H1 (cell line): ENCODE results near the gene PCDHB14. TPM values are rescaled to one million over a fixed set of nuclear protein-coding genes. Genes with fewer than 3 reads are reported as not detected.
"Not testable (repeated sequence)": the region's sequence is repeated elsewhere in the genome, so short reads cannot be mapped to it uniquely, and the experiment has no call there.

Source experiments
- CTCF ChIA-PET: fragments of 300-600 bp; sonication (Branson Sonifier 250); formaldehyde crosslinking; loops from one replicate; lab custom pipeline; 2021; ENCODE audit not compliant: partially characterized antibody; lab: Charles Lee
- POLR2A ChIA-PET: fragments of 300-600 bp; sonication (Branson Sonifier 250); formaldehyde crosslinking; loops from one replicate; lab custom pipeline; 2021; ENCODE audit warnings: inconsistent platforms; ENCODE audit not compliant: partially characterized antibody; lab: Charles Lee
- DNase-seq, 2 experiments: peaks; one replicate each; pipeline versions ENCODE4 v3.0.0 to v3.0.0-alpha.2; 2010 to 2022; ENCODE audit warnings: low spot score in 2 of 2, low read depth in 1 of 2, mixed read lengths in 1 of 2
- FAIRE-seq: peaks from 2 replicates; lab custom pipeline; 2011; peaks lifted over from hg19 to GRCh38; lab: Jason Lieb, UNC
- H2AFZ ChIP-seq: 2 replicates; pipeline ENCODE4 v1.8.1; 2012; ENCODE audit warnings: low read length, inconsistent platforms
- H2AK5ac ChIP-seq: 2 replicates; pipeline ENCODE4 v1.6.1; 2013; ENCODE audit warnings: low read depth, low read length
- H2BK120ac ChIP-seq: replicated peaks from 2 replicates; pipeline ENCODE3; 2013; ENCODE audit warnings: low read depth, low read length, inconsistent platforms
- H2BK12ac ChIP-seq: 2 replicates; pipeline ENCODE4 v1.6.1; 2013; ENCODE audit warnings: low read depth, low read length
- H2BK15ac ChIP-seq: 2 replicates; pipeline ENCODE4 v1.6.1; 2013; ENCODE audit warnings: low read length
- H2BK20ac ChIP-seq: 2 replicates; pipeline ENCODE4 v1.6.1; 2013; ENCODE audit warnings: low read length
- H2BK5ac ChIP-seq: 2 replicates; pipeline ENCODE4 v1.6.1; 2013; ENCODE audit warnings: low read depth, low read length
- H3K14ac ChIP-seq: 2 replicates; pipeline ENCODE4 v1.6.1; 2013; ENCODE audit warnings: inconsistent platforms; ENCODE audit not compliant: insufficient read length
- H3K18ac ChIP-seq: 2 replicates; pipeline ENCODE4 v1.6.1; 2013; ENCODE audit warnings: low read length; ENCODE audit errors: extremely low read depth
- H3K23ac ChIP-seq: 2 replicates; pipeline ENCODE4 v1.6.1; 2013; ENCODE audit warnings: inconsistent platforms; ENCODE audit not compliant: insufficient read length
- H3K23me2 ChIP-seq: 2 replicates; pipeline ENCODE4 v1.6.1; 2013; ENCODE audit warnings: low read depth, low read length
- H3K27ac ChIP-seq: 2 replicates; pipeline ENCODE4 v1.6.1; 2011; ENCODE audit warnings: low read depth, low read length, inconsistent platforms
- H3K27me3 ChIP-seq, 4 experiments: replicated peaks in 1 of 4; 1 replicate in 1 of 4; 2 replicates in 3 of 4; pipeline versions ENCODE4 v1.6.1 to v1.8.1; 2011 to 2013; ENCODE audit warnings: low read length in 3 of 4, mild to moderate bottlenecking in 3 of 4, inconsistent platforms in 2 of 4, mixed read lengths in 2 of 4, moderate library complexity in 1 of 4; ENCODE audit not compliant: control insufficient read depth in 3 of 4, insufficient read depth in 3 of 4; ENCODE audit errors: extremely low read depth in 1 of 4
- H3K36me3 ChIP-seq, 4 experiments: 2 replicates each; pipeline versions ENCODE4 v1.6.1 to v1.8.1; 2011 to 2013; ENCODE audit warnings: mild to moderate bottlenecking in 4 of 4, low read length in 3 of 4, moderate library complexity in 2 of 4, control low read depth in 1 of 4, inconsistent platforms in 1 of 4; ENCODE audit not compliant: insufficient read depth in 4 of 4, control insufficient read depth in 2 of 4
- H3K4ac ChIP-seq: replicated peaks from 2 replicates; pipeline ENCODE3; 2013; ENCODE audit warnings: low read length, low read depth, mixed read lengths, inconsistent platforms; ENCODE audit not compliant: insufficient read length
- H3K4me1 ChIP-seq, 4 experiments: replicated peaks in 1 of 4; 1 replicate in 1 of 4; 2 replicates in 3 of 4; pipeline versions ENCODE4 v1.6.1 to v1.8.1; 2011 to 2013; ENCODE audit warnings: low read length in 3 of 4, inconsistent platforms in 2 of 4, mixed read lengths in 1 of 4; ENCODE audit not compliant: insufficient read depth in 4 of 4, control insufficient read depth in 3 of 4
- H3K4me2 ChIP-seq, 2 experiments: 2 replicates each; pipeline versions ENCODE4 v1.6.1 to v1.8.1; 2011 to 2013; ENCODE audit warnings: low read depth in 2 of 2, low read length in 2 of 2, control low read depth in 1 of 2, inconsistent platforms in 1 of 2, mild to moderate bottlenecking in 1 of 2; ENCODE audit not compliant: insufficient read depth in 1 of 2
- H3K4me3 ChIP-seq, 4 experiments: fragments of 200-600, 300-600 bp in 1 of 4; sonication (generic), shearing (Covaris generic), sonication (Bioruptor Twin) in 1 of 4; 2 replicates each; pipeline versions ENCODE4 v1.5.1 to v1.8.1; 2011 to 2016; ENCODE audit warnings: low read length in 4 of 4, low read depth in 3 of 4, control low read depth in 2 of 4, inconsistent platforms in 2 of 4, mild to moderate bottlenecking in 2 of 4, mixed read lengths in 1 of 4, moderate library complexity in 1 of 4; ENCODE audit not compliant: insufficient read depth in 2 of 4; ENCODE audit errors: extremely low read depth in 1 of 4
- H3K56ac ChIP-seq: replicated peaks from 2 replicates; pipeline ENCODE3; 2013; ENCODE audit warnings: low read depth, mild to moderate bottlenecking, mixed read lengths, low read length, inconsistent platforms; ENCODE audit not compliant: insufficient read length
- H3K79me1 ChIP-seq: 2 replicates; pipeline ENCODE4 v1.6.1; 2013; ENCODE audit warnings: low read depth, low read length, control low read depth
- H3K79me2 ChIP-seq, 2 experiments: 2 replicates each; pipeline versions ENCODE4 v1.6.1 to v1.8.1; 2012 to 2013; ENCODE audit warnings: low read length in 2 of 2, mild to moderate bottlenecking in 2 of 2, inconsistent platforms in 1 of 2; ENCODE audit not compliant: insufficient read depth in 2 of 2, control insufficient read depth in 1 of 2
- H3K9ac ChIP-seq, 4 experiments: replicated peaks in 1 of 4; 1 replicate in 1 of 4; 2 replicates in 3 of 4; pipeline versions ENCODE4 v1.6.1 to v1.8.1; 2011 to 2013; ENCODE audit warnings: low read depth in 3 of 4, low read length in 3 of 4, control low read depth in 2 of 4, mild to moderate bottlenecking in 2 of 4, moderate library complexity in 2 of 4, inconsistent platforms in 1 of 4; ENCODE audit errors: extremely low read depth in 1 of 4
- H3K9me3 ChIP-seq, 2 experiments: 2 replicates each; pipeline versions ENCODE4 v1.6.1 to v1.8.1; 2012 to 2013; ENCODE audit warnings: mild to moderate bottlenecking in 2 of 2, moderate library complexity in 2 of 2, control low read depth in 1 of 2, inconsistent platforms in 1 of 2, low read depth in 1 of 2, low read length in 1 of 2, mixed read lengths in 1 of 2; ENCODE audit not compliant: insufficient read depth in 2 of 2
- H4K20me1 ChIP-seq, 2 experiments: replicated peaks in 1 of 2; 2 replicates each; pipeline versions ENCODE3 to v1.8.1; 2011 to 2013; ENCODE audit warnings: inconsistent platforms in 2 of 2, low read length in 2 of 2, mild to moderate bottlenecking in 1 of 2; ENCODE audit not compliant: insufficient read depth in 2 of 2, control insufficient read depth in 1 of 2
- H4K5ac ChIP-seq: 2 replicates; pipeline ENCODE4 v1.6.1; 2013; ENCODE audit warnings: low read length, low read depth, mixed read lengths, inconsistent platforms; ENCODE audit not compliant: insufficient read length
- H4K8ac ChIP-seq: 2 replicates; pipeline ENCODE4 v1.8.0; 2013; ENCODE audit warnings: mild to moderate bottlenecking, moderate library complexity, low read length, inconsistent platforms; ENCODE audit not compliant: insufficient read depth; ENCODE audit errors: extremely low read depth
- H4K91ac ChIP-seq: replicated peaks from 2 replicates; pipeline ENCODE3; 2013; ENCODE audit warnings: low read length, mixed read lengths, inconsistent platforms; ENCODE audit not compliant: insufficient read length
- RAD21 ChIP-seq, 2 experiments: IDR thresholded peaks in 1 of 2; conservative IDR thresholded peaks in 1 of 2; 2 replicates each; pipeline ENCODE4 v1.6.1; 2011; ENCODE audit warnings: low read depth in 2 of 2, low read length in 2 of 2, improper control_type of control experiment in 1 of 2, inconsistent platforms in 1 of 2, mild to moderate bottlenecking in 1 of 2, moderate library complexity in 1 of 2
- WGBS, 2 experiments: shearing (Covaris generic) in 1 of 2; methylation state at CpG; one replicate each; pipeline versions ENCODE4 v1.1.6 to v1.1.7; 2013 to 2015; ENCODE audit warnings: low lambda C conversion rate in 2 of 2, mixed read lengths in 2 of 2, inconsistent platforms in 1 of 2, low coverage in 1 of 2, missing lambda C conversion rate in 1 of 2; ENCODE audit not compliant: insufficient replicate concordance in 2 of 2, insufficient coverage in 1 of 2, insufficient read length in 1 of 2; ENCODE audit errors: extremely low coverage in 1 of 2, missing lambda C conversion rate in 1 of 2; 5-methylcytosine and 5-hydroxymethylcytosine counted together
- polyA plus RNA-seq, 7 experiments: library from polyadenylated mRNA; depleted of rRNA in 3 of 7; stranded (reverse) in 5 of 7; unstranded in 2 of 7; fragments of >200 nt in 5 of 7; fragments of 200-250 nt in 2 of 7; gene quantifications; 1 replicate in 5 of 7; 2 replicates in 1 of 7; 4 replicates in 1 of 7; pipeline versions ENCODE4 v1.2.1 to v1.2.3, GENCODE V29; 2011 to 2013; ENCODE audit warnings: missing spikeins in 2 of 7, mixed read lengths in 2 of 7
- total RNA-seq: library from RNA; stranded (reverse); fragmentation: NEBNext Ultra II Directional; extraction: Animal tissue kit (Norgen Biotek cat#: 25700); gene quantifications from 2 replicates; pipeline ENCODE4 v1.2.1, GENCODE V29; 2021
- TF ChIP-seq, protein P1 (sequence below), 3 experiments: IDR thresholded peaks; 1 replicate in 2 of 3; 2 replicates in 1 of 3; pipeline versions ENCODE4 v1.5.1 to v1.6.1; 2011; ENCODE audit warnings: low read length in 3 of 3, mild to moderate bottlenecking in 3 of 3, inconsistent platforms in 2 of 3, low read depth in 1 of 3, moderate library complexity in 1 of 3; ENCODE audit not compliant: insufficient read depth in 1 of 3; ENCODE audit errors: control extremely low read depth in 1 of 3

Gene PCDHB14
- total and polyA plus RNA-seq, 2 of the 8 experiments (the other 6 are each of a cell fraction or from before 2014, with no cell fraction given) = 2.7 TPM

DNA sequence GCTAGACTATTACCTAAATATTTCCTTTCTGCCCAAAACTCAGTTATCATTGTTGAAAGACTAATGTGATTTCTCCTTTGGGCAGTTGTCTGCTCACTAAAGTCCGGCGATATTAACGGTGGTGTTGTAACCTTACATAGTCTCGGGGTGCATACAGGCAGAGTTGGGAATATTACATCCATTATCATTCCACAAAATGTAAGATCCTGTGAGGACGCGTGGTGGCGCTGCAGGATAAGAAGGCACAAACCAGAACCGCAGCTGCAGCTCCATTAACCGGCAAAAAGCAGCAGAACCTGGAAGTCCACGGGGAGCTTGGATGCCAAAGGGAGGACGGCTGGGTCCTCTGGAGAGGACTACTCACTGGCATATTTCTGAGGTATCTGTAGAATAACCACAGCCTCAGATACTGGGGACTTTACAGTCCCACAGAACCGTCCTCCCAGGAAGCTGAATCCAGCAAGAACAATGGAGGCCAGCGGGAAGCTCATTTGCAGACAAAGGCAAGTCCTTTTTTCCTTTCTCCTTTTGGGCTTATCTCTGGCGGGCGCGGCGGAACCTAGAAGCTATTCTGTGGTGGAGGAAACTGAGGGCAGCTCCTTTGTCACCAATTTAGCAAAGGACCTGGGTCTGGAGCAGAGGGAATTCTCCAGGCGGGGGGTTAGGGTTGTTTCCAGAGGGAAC, 9.3 kb upstream of the PCDHB14 start, which contains the start of gene PCDHB13:
TSS of gene PCDHB13 (plus strand) at position 264 of the 684 bp plus-strand sequence. CDS start at position 469, 205 bp downstream.
- not testable (repeated sequence) for H3K9ac ChIP-seq, H4K8ac ChIP-seq, H2BK15ac ChIP-seq, DNase-seq, H2AK5ac ChIP-seq, H2BK120ac ChIP-seq, H3K36me3 ChIP-seq, H2BK20ac ChIP-seq, H3K4me2 ChIP-seq, H3K56ac ChIP-seq, H3K27me3 ChIP-seq, H3K23ac ChIP-seq, H2BK5ac ChIP-seq, H4K20me1 ChIP-seq, H3K14ac ChIP-seq, H4K5ac ChIP-seq, H2AFZ ChIP-seq, H3K4me1 ChIP-seq, H2BK12ac ChIP-seq, H3K18ac ChIP-seq, H3K79me1 ChIP-seq, H3K23me2 ChIP-seq, H3K79me2 ChIP-seq, H3K4ac ChIP-seq, H4K91ac ChIP-seq
- Histone ChIP-seq H3K9me3 (peaks cover 7 to 28% of the 10 kb centered on the region in 2 experiments; a peak in 3 of 4 replicates), H3K4me3 (peak within 1 kb of the TSS in 1 of 4 experiments; percentile 34; a peak in 2 of 8 replicates)
- CTCF ChIA-PET = interaction anchor here (0.6 to 2.9 kb wide), 27 partner anchors 10 to 344 kb away, joined by 3 to 21 read pairs (median 3); partner anchors contain the start of genes PCDHB11, PCDHB14, PCDHB15 and PCDHB16
- FAIRE-seq = peak; percentile 96
- 50% methylated on average over 13 of the region's 18 CpGs; no CpG with 5 or more reads in 1 of the 2 experiments for WGBS, 2 experiments
- POLR2A ChIA-PET = interaction anchor here (0.6 kb wide), 1 partner anchor 362 kb away, joined by 3 read pairs; no protein-coding TSS in a partner anchor
- TF ChIP-seq RAD21 (IDR thresholded peaks at IDR 0.05 in 1 of 2, conservative IDR thresholded peaks at IDR 0.05 in 1 of 2; ENCODE audit: low read depth in 2 of 2, low read length in 2 of 2) = peak; percentile 52 to 60
- TF ChIP-seq, protein P1, sequence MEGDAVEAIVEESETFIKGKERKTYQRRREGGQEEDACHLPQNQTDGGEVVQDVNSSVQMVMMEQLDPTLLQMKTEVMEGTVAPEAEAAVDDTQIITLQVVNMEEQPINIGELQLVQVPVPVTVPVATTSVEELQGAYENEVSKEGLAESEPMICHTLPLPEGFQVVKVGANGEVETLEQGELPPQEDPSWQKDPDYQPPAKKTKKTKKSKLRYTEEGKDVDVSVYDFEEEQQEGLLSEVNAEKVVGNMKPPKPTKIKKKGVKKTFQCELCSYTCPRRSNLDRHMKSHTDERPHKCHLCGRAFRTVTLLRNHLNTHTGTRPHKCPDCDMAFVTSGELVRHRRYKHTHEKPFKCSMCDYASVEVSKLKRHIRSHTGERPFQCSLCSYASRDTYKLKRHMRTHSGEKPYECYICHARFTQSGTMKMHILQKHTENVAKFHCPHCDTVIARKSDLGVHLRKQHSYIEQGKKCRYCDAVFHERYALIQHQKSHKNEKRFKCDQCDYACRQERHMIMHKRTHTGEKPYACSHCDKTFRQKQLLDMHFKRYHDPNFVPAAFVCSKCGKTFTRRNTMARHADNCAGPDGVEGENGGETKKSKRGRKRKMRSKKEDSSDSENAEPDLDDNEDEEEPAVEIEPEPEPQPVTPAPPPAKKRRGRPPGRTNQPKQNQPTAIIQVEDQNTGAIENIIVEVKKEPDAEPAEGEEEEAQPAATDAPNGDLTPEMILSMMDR (IDR thresholded peaks at IDR 0.05; ENCODE audit: control extremely low read depth in 1 of 3, insufficient read depth in 1 of 3, low read depth in 1 of 3, low read length in 3 of 3) = peak; percentile 3 to 51 (median 42)
- TF ChIP-seq, all 59 proteins: peak for 2; not testable (repeated sequence) for 57
- H3K27ac ChIP-seq = not testable (repeated sequence)
